A549 treated with CpdA at 1 μM for 4 hours (cell line): ENCODE data around the gene YIPF3. TPM values are rescaled to one million over a fixed set of nuclear protein-coding genes. Genes with fewer than 3 reads are reported as not detected.

Source experiments
- total RNA-seq: library from RNA; stranded (reverse); fragments of 200-300 nt; extraction: Qiagen RNA extraction; gene quantifications from 5 replicates; pipeline ENCODE4 v1.2.3, GENCODE V29; 2022; ENCODE audit warnings: low read depth

YIPF3 gene
- total RNA-seq = 58.3 to 70.4 TPM (median 68.9 TPM) in 5 replicates

GRCh38 chr6:43516697-43517504, at the start of gene YIPF3, which contains the start of gene POLR1C:
YIPF3 (minus strand) TSS chr6:43516926; CDS start chr6:43516807, 119 bp downstream.
POLR1C (plus strand) TSS chr6:43517089; CDS start chr6:43517110, 21 bp downstream.

GRCh38 chr6:43509984-43510826, 6.5 kb downstream of the YIPF3 start, which contains the start of gene LRRC73:
LRRC73 (minus strand) TSS chr6:43510346; CDS start chr6:43509785, 561 bp downstream.

GRCh38 chr6:43477235-43478007, 39.3 kb downstream of the YIPF3 start, which contains the start of gene TJAP1:
TJAP1 (plus strand) TSS chr6:43477570; CDS start chr6:43499002, 21,432 bp downstream.

Other genes with a start within 250 kb of the YIPF3 start
- gene SLC22A7, start 218.7 kb downstream of the YIPF3 start, total RNA-seq = not detected in 5 replicates
- gene CRIP3, start 208.1 kb downstream of the YIPF3 start, total RNA-seq = 0.20 to 0.62 TPM (median 0.57 TPM) in 5 replicates
- gene ZNF318, start 147.3 kb downstream of the YIPF3 start, total RNA-seq = 4.3 to 5.9 TPM (median 5.6 TPM) in 5 replicates
- gene ABCC10, start 89.4 kb downstream of the YIPF3 start, total RNA-seq = 9.4 to 11.9 TPM (median 9.4 TPM) in 5 replicates
- 2.7 to 7.1 TPM (median 5.8 TPM) in 5 replicates for gene DLK2, start 61.4 kb downstream of the YIPF3 start, total RNA-seq
- 16.2 to 21.4 TPM (median 20.3 TPM) in 5 replicates for gene TJAP1, start 39.4 kb downstream of the YIPF3 start, total RNA-seq
- 0.51 to 1.4 TPM (median 1.1 TPM) in 5 replicates for gene LRRC73, start 6.6 kb downstream of the YIPF3 start, total RNA-seq
- gene POLR1C, start 163 bp upstream of the YIPF3 start, total RNA-seq = 48.5 to 61.1 TPM (median 52.6 TPM) in 5 replicates
- gene XPO5, start 59.1 kb upstream of the YIPF3 start, total RNA-seq = 27.2 to 32.0 TPM (median 29.3 TPM) in 5 replicates
- 7.9 to 10.0 TPM (median 8.7 TPM) in 5 replicates for gene POLH, start 59.3 kb upstream of the YIPF3 start, total RNA-seq
- 15.8 to 21.8 TPM (median 19.1 TPM) in 5 replicates for gene GTPBP2, start 112.3 kb upstream of the YIPF3 start, total RNA-seq
- gene MAD2L1BP, start 118.9 kb upstream of the YIPF3 start, total RNA-seq = 33.0 to 39.2 TPM (median 35.1 TPM) in 5 replicates
- 0.12 to 0.27 TPM (median 0.24 TPM) in 5 replicates for gene RSPH9, start 128.1 kb upstream of the YIPF3 start, total RNA-seq
- 46.4 to 49.8 TPM (median 47.4 TPM) in 5 replicates for gene MRPS18A, start 170.9 kb upstream of the YIPF3 start, total RNA-seq